HK-2 (cell line): ENCODE results near the gene BDP1.
A peak's percentile ranks its signal among the peaks of the same experiment; 100 is the strongest.
"Not testable (repeated sequence)": the region's sequence is repeated elsewhere in the genome, so short reads cannot be mapped to it uniquely, and the experiment has no call there.

Source experiments
- DNase-seq: peaks from one replicate; pipeline ENCODE4 v3.0.0-alpha.2; 2018; ENCODE audit not compliant: unreplicated experiment

The BDP1 gene

DNA sequence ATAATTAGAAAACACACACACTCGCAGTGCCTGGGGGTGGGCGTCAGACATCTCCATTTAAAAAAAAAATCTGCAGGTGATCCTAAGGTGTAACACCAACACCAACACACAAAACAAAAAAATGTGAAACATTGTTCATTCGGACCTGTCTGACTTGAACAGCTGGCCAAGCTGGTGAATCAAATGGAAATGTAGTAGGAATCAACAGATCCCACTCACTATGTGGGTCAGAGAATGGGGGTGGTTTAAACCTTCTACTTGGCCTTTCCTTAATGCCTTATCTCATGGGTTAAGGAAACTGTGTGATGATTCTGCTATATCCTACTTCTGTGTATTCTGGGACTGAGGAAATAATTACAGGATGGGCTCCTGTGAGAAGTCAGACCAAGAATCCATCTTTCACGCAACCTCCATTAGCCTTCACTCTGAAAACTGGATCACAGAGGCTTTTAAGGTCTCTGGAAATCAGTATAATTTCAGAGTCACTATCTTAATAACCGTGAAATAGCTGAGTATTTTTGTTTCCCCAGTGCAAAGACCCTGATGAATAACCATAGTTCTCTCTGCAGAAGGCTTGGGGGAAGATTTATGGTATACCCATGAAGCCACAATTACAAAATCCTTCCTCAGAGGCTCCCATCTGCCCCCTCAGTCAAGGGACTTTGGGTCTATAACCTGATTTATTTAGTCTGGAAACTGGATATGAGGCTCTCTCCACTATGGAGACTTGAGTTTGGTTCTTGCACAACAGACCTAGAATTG, 114.5 kb downstream of the BDP1 start:
- DNase-seq: no peak

DNA sequence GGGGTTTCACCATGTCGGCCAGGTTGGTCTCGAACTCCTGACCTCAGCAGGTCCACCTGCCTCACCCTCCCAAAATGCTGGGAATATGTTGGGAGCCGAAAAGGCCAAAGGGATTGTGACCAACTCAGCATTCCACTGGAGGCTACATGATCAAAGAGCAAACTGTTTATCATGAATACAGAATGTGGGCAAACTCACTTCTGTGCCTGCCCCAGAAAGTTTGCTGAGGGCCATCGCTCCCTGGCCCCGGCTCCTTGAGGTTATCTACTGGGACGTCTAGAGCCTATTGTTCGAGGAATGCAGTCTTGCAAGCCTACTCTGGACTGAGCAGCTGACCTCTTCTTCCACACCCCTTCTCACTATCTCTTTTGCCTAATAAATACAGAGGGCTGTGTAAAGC, 116.4 kb downstream of the BDP1 start:
- not testable (repeated sequence) for DNase-seq

DNA sequence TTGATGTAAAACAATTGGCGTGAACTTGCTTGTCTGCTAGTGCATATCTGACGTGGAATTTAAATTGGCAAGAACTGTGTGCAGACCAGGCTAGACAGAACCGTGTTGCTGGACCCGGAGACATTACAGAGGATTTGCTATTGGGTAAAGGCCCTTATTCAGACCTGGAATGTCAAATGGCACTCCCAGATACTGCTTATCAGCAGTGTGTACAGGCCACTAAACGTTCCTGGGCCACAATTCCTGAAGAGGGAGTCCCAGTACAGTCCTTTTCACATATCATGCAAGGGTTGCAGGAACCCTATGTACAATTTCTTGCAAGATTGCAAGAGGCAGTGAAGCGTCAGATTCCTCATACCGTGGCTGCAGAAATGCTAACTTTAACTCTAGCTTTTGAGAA, 118.1 kb downstream of the BDP1 start:
- no peak for DNase-seq

DNA sequence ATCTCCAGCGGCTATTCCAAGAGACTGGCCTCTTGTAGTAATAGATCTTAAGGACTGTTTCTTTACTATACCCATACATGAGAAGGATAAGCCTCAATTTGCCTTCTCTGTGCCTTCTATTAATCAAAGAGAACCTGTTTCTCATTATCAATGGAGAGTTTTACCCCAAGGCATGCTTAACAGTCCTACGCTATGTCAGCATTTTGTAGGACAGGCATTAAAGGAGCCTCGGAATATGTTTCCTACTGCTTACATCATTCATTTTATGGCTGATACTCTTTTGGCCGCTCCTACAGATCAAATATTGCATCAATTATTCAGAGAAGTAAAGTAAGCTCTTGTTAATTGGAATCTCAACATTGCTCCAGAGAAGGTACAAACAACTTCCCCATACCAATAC, 120.1 kb downstream of the BDP1 start:
- not testable (repeated sequence) for DNase-seq

DNA sequence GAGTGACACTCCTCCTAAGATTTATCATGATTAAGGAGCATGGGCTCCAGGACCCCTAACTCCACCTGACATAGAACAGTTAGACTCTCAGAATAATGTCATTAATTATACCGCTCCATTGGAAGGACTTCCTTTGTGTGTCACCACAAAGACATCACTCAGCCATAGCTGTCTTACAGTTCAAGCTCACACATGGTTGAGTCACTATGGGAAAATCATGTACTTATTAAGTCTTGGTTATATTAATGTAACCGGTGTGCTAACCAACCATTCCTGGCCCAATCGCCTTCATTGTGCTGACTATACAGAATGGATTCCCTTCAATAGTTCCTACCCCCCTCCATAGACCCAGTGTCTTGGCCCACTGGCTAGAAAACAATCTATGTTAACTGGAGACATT, 120.8 kb downstream of the BDP1 start:
- peak; percentile 9 for DNase-seq

DNA sequence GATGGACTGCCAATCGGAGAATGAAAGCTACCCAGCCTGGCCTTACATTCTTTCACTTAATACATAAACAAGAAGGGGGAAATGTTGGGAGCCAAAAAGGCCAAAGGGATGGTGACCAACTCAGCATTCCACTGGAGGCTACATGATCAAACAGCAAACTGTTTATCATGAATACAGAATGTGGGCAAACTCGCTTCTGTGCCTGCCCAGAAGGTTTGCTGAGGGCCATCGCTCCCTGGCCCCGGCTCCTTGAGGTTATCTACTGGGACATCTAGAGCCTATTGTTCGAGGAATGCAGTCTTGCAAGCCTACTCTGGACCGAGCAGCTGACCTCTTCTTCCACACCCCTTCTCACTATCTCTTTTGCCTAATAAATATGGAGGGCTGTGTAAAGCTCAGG, 122.4 kb downstream of the BDP1 start:
- not testable (repeated sequence) for DNase-seq

DNA sequence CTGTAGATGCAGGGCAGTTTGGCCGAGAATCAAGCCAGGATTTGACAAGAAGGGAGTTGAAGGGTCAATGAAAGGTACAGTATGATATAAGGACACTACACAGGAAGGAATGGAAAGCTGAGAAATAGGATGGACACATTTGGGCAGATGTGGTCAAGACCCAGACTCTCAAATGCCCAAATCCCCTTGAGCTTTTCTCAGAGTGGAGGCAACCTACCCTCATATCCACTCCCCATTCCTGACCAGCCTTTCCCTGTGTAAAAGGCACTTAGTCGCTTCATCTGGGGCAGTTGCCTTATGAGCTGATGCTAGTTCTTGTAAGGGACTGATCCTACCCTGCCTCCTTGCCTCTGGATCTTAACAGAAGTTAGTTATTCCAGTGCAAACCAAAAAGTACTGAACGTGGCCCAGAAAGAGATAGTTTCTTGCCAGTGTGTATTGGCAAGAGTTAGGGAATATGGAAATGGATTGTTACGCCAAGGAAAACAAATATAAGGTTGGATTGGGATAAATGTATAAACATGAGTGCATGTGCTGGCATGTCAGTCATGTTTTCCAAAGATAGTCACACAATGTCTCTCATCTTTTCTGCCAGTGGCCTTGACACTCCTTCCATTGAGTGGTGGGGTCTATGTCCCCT, 127.6 kb downstream of the BDP1 start:
- no peak for DNase-seq

DNA sequence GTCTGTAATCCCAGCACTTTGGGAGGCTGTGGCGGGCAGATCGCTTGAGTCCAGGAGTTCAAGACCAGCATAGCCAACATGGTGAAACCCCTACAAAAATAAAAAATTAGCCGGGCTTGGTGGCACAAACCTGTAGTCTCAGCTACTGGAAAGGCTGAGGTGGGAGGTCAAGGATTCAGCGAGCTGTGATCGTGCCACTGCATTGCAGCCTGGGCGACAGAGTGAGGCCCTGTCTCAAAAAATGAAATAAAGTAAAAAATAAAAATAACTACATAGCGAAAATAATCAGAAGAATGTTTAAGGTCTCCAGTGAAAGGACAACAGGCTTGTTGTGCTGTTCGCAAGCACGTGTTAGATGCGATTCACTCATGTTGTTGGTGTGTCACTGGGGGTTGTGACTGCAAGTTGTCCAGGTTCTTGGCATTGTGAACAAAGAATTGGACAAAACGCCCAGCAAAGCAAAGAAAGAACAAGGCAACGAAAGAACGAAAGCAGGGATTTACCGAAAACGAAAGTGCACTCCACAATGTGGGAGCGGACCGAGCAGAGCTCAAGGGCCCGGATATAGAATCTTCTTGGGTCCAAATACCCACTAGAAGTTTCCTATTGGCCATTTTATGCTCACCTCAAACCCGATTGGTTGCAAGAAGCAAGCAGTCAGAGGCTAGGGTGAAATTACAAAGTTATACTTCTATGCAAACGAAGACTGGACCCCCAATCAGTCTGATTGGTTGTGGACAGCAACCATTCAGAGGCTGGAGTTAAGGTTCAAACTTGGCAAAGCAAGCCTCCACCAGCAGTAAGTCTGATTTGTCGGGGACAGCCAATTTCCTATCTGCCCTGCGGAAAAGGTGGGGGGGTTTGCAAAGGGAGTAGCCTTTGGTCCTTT, 130.8 kb downstream of the BDP1 start:
- DNase-seq: no peak

DNA sequence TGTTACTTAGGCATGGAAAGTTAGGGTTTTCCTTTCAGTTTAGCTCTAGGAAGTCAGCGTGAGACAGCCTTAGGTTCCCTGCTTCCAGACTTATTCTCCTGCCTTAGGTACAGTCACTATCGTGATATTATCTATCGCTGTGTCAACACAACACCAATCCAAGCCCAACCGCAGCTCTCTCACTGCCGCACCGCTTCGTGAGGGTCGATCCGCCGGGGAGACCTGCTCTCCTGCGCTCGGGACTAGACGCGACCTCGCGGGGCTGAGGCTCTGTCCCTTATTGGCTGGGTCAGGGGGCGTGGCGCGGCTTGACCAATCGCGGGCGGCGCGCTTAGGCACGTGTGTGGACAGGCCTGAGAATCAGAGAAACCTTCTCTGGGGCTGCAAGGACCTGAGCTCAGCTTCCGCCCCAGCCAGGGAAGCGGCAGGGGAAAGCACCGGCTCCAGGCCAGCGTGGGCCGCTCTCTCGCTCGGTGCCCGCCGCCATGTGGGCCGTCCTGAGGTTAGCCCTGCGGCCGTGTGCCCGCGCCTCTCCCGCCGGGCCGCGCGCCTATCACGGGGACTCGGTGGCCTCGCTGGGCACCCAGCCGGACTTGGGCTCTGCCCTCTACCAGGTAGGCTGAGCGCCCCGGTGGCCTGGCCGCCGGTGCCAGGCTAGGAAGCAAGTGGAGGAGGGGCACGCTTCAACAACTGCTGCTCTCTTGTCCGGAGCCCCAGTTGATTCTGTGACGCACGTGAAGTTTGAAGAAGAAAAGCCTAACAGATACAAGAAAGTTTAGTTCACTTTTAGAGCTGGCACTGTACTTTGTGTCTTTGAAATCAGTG, 131.7 kb downstream of the BDP1 start, which contains the start of gene MCCC2:
TSS of gene MCCC2 (plus strand) at position 400 of the 825 bp plus-strand sequence. CDS start at position 486, 86 bp downstream.
- DNase-seq: peak; percentile 95

DNA sequence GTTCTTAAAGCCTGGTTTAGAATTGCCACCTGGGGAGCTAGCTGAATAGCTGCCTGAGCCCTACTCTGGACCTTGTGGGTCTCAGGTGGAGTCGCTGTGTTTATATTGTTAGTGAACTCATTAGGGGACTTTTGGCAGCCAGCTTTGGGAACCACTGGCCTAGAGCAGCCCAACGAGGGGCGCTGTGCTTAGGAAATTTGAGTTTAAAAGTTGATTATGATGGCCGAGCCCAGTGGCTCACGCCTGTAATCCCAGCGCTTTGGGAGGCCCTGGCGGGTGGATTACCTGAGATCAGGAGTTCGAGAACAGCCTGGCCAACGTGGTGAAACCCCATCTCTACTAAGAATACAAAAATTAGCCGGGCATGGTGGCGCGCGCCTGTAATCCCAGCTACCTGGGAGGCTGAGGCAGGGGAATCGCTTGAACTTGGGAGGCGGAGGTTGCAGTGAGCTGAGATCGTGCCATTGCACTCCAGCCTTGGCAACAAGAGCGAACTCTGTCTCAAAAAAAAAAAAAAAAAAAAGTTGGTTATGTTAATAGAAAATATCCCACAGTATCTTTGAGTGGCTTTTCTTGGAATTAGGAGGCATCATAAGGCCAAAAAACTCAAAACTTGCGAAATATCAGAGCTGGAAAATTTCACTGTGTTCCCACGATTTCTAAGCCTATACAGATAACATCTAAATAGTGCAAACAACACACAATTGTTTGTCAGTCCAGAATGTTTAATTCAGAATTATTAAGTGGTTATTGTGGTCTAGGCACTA, 132.5 kb downstream of the BDP1 start:
- DNase-seq: no peak

DNA sequence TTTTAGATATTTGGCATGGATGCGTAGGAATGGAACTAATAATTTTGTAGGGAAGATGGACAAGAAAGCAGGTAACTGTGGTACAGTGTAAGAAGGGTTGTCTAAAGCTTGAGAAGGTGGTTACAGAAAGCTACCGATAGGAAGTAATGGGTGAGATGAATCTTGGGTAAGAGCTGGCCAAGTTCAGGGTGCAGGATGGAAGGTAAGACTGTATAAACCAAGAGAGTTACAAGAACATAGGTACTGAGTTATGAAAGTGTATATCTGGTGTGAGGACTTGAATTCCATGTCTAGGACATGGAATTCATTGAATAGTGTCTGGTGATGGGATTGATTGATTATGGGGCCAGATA, 133.1 kb downstream of the BDP1 start:
- no peak for DNase-seq

DNA sequence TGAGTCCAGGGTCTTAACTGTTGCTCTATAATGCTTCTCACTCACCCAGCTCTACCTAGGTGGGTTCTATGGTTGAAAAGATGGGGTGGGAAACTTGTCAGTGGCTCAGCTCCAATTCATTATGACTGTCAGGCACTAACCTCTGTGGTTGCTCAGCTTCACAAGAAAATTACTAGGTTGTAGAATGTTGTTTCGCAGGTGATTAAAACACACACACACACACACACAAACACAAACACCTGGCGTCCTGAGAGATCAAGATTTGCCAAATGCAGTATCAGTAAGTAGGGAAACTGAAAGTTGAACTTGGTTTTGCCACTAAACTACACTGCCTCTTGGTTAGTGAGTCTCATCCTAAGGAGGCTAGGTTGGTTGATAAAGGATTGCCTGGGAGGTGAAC, 134.5 kb downstream of the BDP1 start:
- no peak for DNase-seq

DNA sequence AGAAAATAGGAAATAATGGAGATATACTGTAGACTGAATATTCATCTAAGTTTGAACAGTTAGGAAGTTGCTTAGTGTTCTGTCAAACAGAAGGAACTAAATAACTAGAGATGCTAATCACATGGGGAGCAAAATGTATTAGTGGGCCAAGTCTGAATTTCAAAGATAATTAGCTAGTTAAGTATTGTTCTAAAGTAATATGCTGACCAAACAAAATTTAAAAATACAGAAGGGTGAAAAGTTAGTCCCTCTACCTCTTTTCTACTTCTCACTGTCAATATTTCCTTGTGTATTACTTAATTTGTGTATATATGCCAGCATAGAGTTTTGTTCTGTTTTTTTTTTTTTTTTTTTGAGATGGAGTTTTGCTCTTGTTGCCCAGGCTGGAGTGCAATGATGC, 135.6 kb downstream of the BDP1 start:
- no peak for DNase-seq

DNA sequence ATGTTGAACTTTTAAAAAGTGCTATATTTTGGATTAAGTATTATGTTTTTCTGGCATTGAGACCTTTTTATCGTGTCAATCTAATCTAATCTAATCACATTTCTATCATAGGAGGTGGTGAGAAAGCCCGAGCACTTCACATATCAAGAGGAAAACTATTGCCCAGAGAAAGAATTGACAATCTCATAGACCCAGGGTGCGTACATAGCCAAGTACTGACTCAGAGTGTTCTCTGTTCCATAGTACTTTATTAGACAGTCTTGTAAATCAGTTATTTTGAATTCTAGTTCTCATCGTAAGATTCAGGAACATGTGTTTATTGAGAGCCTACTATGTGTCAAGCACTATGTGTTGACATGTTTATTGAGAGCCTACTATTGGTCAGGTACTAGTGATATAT, 140.7 kb downstream of the BDP1 start:
- DNase-seq: no peak

DNA sequence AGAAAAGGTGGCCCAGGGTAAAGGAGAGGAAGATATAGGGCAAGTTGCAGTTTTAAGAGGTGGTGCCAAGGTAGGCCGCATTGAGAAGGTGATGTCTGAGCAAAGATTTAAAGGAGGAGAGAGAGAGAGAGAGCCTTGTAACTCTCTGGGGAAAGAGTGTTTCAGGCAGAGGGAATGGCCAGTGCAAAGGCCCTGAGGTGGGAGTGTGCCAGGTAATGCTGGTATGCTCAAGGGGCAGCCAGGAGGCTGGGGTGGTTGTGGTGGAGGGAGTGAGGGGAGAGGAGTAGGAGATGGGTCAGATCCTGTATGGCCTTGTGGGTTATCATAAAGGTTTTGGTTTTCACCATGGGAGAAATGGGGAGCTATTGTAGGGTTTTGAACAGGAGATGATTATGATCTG, 141.6 kb downstream of the BDP1 start:
- DNase-seq: no peak

DNA sequence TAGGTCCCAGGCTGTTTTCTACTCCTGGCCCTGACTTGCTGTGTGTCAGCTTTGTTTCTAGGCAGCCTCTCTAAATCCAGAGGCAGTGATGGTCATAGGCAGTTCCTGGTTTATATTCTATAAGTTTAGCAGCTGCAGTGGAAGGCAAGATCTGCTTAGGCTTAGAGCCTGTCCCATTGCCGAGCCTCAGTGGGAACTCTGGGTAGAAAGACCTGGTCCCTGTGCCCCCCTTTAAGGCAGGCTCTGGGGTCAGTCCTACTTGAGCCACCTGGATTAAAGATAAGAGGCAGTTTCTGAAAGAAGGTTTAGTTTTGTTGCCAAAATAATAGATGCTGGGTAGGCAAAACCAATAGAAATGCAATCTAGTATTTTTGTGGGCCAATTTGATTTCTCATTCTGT, 145.3 kb downstream of the BDP1 start:
- DNase-seq: no peak

DNA sequence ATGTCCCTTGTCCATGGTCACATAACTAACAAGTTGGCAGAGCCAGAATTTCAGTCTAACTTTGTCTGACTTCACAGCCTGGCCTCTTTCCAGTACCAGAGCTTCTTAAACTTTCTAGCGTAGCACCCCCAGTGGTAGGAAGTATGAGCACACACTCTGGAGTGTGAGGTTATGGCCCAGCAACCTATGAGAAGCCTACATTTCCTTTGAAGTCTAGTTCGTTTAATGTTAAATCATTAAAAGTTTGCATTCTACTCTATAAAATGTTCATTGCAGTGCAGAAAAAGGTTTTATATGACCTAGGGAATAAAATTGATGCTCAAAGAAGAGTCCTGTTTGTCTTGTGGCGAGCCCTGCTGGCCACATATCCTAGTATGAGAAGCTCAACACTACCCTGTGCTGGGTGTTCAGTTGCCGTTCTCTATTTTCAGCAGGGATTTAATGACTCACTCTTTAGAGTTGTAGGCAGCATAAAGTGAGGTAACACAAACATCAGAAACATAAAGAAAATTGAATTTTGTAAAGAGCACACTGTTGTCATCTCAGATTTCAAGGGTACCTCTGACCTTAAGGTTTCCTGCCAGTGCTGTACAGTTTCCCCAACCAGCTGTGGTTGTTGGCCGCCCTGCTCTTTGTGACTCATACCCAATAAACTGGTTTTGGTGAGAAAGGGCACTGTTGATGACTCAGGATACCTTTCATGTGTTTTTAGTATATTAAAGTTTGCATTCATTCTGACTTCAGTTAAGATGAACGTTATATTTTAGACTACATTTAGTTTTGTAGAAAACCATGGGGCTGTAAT, 146.0 kb downstream of the BDP1 start:
- DNase-seq: peak; percentile 39

DNA sequence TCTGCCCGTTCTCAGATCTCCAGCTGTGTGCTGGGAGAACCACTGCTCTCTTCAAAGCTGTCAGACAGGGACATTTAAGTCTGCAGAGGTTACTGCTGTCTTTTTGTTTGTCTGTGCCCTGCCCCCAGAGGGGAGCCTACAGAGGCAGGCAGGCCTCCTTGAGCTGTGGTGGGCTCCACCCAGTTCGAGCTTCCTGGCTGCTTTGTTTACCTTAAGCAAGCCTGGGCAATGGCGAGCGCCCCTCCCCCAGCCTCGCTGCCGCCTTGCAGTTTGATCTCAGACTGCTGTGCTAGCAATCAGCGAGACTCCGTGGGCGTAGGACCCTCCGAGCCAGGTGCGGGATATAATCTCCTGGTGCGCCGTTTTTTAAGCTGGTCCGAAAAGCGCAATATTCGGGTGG, 154.5 kb downstream of the BDP1 start:
- not testable (repeated sequence) for DNase-seq

DNA sequence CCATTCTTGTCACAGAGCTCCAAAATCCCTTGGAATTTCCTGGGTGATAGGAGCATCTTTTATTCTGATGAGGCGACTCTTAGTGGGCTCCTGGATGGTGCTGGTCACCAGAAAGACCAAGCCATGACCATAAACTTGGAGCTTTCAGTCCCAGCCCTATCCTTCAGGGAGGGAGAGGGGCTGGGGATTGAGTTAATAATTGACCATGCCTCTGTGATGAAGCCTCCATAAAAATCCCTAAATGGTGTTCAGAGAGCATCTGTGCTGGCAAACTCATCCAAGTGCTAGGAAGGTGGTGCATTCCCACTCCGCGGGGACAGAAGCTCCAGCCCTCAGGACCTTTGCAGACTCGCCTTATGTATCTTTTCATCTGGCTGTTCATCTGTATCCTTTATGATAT, 160.4 kb downstream of the BDP1 start:
- DNase-seq: no peak
